GM06990 (cell line): Measurements from ENCODE around the gene ZBTB34.

ENCODE experiments used
- DNase-seq: peaks from one replicate; pipeline ENCODE4 v3.0.0-alpha.2; 2011; ENCODE audit not compliant: insufficient read length; ENCODE audit errors: extremely low read depth
- H3K27me3 ChIP-seq: replicated peaks from 2 replicates; pipeline ENCODE4 v1.6.0; 2011; ENCODE audit warnings: low read length; ENCODE audit not compliant: control insufficient read depth, insufficient read depth
- H3K36me3 ChIP-seq: 2 replicates; pipeline ENCODE4 v1.5.1; 2011; ENCODE audit warnings: low read length; ENCODE audit not compliant: control insufficient read depth, insufficient read depth
- H3K4me3 ChIP-seq: replicated peaks from 2 replicates; pipeline ENCODE4 v1.5.1; 2011; ENCODE audit warnings: low read depth, mild to moderate bottlenecking, control low read depth, low read length
- CTCF ChIP-seq: IDR thresholded peaks from 2 replicates; pipeline ENCODE4 v1.5.1; 2011; ENCODE audit warnings: low read length, control low read depth, mild to moderate bottlenecking, inconsistent platforms; ENCODE audit not compliant: insufficient read depth, poor library complexity, severe bottlenecking

The ZBTB34 gene

GRCh38 chr9:126853667-126854066 lies 6.8 kb upstream of the ZBTB34 start:
- TF ChIP-seq CTCF, result no peak
- H3K27me3 ChIP-seq, result peaks cover 5% of the 10 kb centered on the region

GRCh38 chr9:126854734-126855133 lies 5.7 kb upstream of the ZBTB34 start:
- DNase-seq, result no peak
- H3K27me3 ChIP-seq, result peaks cover 5% of the 10 kb centered on the region
- H3K4me3 ChIP-seq, result no peak overlapping the region
- no peak for TF ChIP-seq CTCF
- H3K36me3 ChIP-seq, result no peaks in the 10 kb centered on the region

More at GRCh38 chr9:126853667-126854066, 6.8 kb upstream of the ZBTB34 start:
- no peak for DNase-seq
- Histone ChIP-seq H3K36me3 (no peaks in the 10 kb centered on the region), H3K4me3 (no peak overlapping the region)

- DNase-seq, result no peak
- TF ChIP-seq CTCF, result no peak
- H3K36me3 ChIP-seq, result no peaks in the 10 kb centered on the region
- H3K27me3 ChIP-seq, result peaks cover 5% of the 10 kb centered on the region
- H3K4me3 ChIP-seq, result no peak overlapping the region
These were observed 4.0 kb upstream of the ZBTB34 start for GRCh38 chr9:126856326-126856877.

GRCh38 chr9:126857261-126857960 lies 3.0 kb upstream of the ZBTB34 start:
- TF ChIP-seq CTCF, result no peak
- peaks cover 5% of the 10 kb centered on the region for H3K27me3 ChIP-seq
- H3K4me3 ChIP-seq, result no peak overlapping the region
- no peaks in the 10 kb centered on the region for H3K36me3 ChIP-seq
- DNase-seq, result no peak

GRCh38 chr9:126859111-126859510 lies 1.3 kb upstream of the ZBTB34 start:
- DNase-seq, result no peak
- Histone ChIP-seq H3K4me3 (no peak overlapping the region), H3K36me3 (no peaks in the 10 kb centered on the region), H3K27me3 (peaks cover 2% of the 10 kb centered on the region; the same call in 1 of the 2 replicates)
- no peak for TF ChIP-seq CTCF
